Measurements from ENCODE around the gene ZBTB7C. TPM values are rescaled to one million over a fixed set of nuclear protein-coding genes. Genes with fewer than 3 reads are reported as not detected.

ZBTB7C gene
- polyA plus RNA-seq, 4 donors = 0.54 to 4.1 (median 1.5) TPM

DNA sequence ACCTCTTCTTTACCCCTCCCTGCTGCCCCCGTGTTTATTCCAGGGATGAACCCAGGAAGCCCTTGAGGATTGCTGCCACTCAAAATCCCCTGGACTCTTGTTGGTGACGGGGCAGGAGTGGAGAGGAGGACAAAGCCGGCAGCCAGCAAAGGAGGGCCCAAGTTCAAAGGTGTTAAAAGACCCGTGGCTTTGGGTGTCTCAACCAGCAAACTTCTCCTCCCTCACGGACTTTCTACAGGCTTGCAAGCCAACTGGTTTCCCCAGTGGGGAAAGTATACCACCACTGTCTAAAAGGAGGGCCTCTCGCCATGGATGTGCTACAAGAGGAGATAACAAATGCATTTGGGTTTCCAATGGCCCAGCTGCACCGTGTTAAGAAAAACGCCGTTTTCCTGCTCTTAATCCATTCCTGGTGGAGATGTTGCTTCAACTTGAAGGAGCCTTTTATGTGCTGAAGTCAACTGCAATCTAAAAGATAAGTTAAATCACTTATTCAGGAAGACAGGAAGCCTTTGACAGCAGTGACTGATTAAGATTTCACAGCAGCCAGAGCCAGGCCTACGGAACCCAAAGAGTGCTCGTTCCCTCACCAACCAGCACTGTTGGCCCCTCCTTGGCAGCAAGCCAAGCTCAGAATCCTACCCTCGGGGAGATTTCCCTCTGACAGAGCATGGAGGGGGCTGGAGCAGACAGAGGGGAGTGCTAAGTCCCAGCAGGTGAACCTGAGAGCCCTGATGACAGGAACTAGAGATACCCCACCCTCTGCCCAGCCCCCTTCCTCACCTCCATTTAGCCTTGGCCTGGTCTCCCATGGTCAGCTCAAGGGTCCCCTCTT, 57.8 kb downstream of the ZBTB7C start:
- Histone ChIP-seq H3K27me3 (ENCODE audit: control insufficient read depth in 3 of 3, insufficient read depth in 3 of 3, low read length in 3 of 3) (no peaks in the 10 kb centered on the region), H3K4me1 (ENCODE audit: control insufficient read depth in 3 of 3, insufficient read depth in 2 of 3, low read depth in 1 of 3, low read length in 2 of 3) (no peaks in the 10 kb centered on the region), H3K9me3 (ENCODE audit: control insufficient read depth in 2 of 2, insufficient read depth in 1 of 2, low read depth in 1 of 2, low read length in 1 of 2) (no peaks in the 10 kb centered on the region), H3K27ac (ENCODE audit: low read depth in 1 of 3, low read length in 2 of 3) (no peak overlapping the region), H3K36me3 (ENCODE audit: control insufficient read depth in 3 of 3, insufficient read depth in 2 of 3, low read depth in 1 of 3, low read length in 3 of 3) (no peaks in the 10 kb centered on the region), H3K4me3 (ENCODE audit: low read depth in 1 of 3, low read length in 3 of 3) (no peak overlapping the region)
- FAIRE-seq = no peak
- 59 to 72% (median 61%) methylated on average over 12 of the region's 12 CpGs for WGBS, 3 donors
- no peak for DNase-seq

DNA sequence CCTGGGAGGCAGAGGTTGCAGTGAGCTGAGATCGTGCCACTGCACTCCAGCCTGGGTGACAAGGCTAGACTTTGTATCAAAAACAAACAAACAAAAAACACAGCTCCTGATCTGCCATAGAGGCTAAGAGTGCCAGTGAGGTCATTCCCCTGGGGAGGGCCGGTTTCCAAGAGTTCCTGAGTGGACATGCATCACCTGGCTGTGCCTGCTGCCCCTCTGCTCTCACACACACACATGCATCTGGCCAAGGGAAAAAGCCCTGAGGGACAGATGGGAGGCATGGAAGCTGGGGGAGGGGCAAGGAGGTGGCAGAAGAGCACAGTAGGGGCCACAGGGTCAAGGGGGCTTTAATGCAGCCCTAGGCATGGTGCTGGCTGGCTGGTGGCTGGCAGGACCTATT, 60.4 kb downstream of the ZBTB7C start:
- no peak for DNase-seq
- Histone ChIP-seq H3K27me3 (ENCODE audit: control insufficient read depth in 3 of 3, insufficient read depth in 3 of 3, low read length in 3 of 3) (no peaks in the 10 kb centered on the region), H3K36me3 (ENCODE audit: control insufficient read depth in 3 of 3, insufficient read depth in 2 of 3, low read depth in 1 of 3, low read length in 3 of 3) (no peaks in the 10 kb centered on the region), H3K9me3 (ENCODE audit: control insufficient read depth in 2 of 2, insufficient read depth in 1 of 2, low read depth in 1 of 2, low read length in 1 of 2) (no peaks in the 10 kb centered on the region), H3K27ac (ENCODE audit: low read depth in 1 of 3, low read length in 2 of 3) (no peak overlapping the region), H3K4me3 (ENCODE audit: low read depth in 1 of 3, low read length in 3 of 3) (no peak overlapping the region), H3K4me1 (ENCODE audit: control insufficient read depth in 3 of 3, insufficient read depth in 2 of 3, low read depth in 1 of 3, low read length in 2 of 3) (no peaks in the 10 kb centered on the region)
- WGBS, 3 donors = 23 to 58% (median 28%) methylated on average over 2 of the region's 2 CpGs
- FAIRE-seq = no peak

DNA sequence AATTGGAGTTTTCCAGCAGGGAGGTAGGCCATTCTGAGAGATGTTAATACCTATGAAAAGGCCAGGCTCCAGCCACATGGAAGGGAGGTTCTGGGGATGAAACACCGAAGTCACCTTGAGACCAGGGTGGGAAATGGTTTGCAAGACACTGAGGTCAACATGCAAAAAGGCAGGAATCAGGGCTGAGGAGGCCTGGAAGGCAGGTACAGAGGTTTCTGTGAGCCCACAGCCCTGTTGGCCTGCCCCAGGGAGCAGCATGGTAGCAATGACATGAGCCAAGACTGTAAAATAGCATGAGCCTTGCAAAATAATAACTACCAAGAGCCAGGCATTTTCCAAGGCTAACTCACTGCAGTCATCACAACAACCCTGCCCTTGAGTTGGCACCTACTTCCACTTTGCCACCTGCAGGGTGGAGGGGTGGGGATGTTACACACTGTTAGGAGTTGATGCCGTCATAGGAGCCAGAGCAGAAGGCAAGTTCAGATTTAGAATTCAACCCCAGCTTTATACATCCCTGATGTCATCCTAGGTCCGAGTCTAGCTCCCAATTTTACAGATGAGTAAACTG, 61.3 kb downstream of the ZBTB7C start:
- no peak for DNase-seq
- Histone ChIP-seq H3K27ac (ENCODE audit: low read depth in 1 of 3, low read length in 2 of 3) (no peak overlapping the region), H3K27me3 (ENCODE audit: control insufficient read depth in 3 of 3, insufficient read depth in 3 of 3, low read length in 3 of 3) (no peaks in the 10 kb centered on the region), H3K36me3 (ENCODE audit: control insufficient read depth in 3 of 3, insufficient read depth in 2 of 3, low read depth in 1 of 3, low read length in 3 of 3) (no peaks in the 10 kb centered on the region), H3K4me3 (ENCODE audit: low read depth in 1 of 3, low read length in 3 of 3) (no peak overlapping the region), H3K4me1 (ENCODE audit: control insufficient read depth in 3 of 3, insufficient read depth in 2 of 3, low read depth in 1 of 3, low read length in 2 of 3) (no peaks in the 10 kb centered on the region), H3K9me3 (ENCODE audit: control insufficient read depth in 2 of 2, insufficient read depth in 1 of 2, low read depth in 1 of 2, low read length in 1 of 2) (no peaks in the 10 kb centered on the region)
- FAIRE-seq = no peak
- 76 to 86% (median 77%) methylated on average over 3 of the region's 3 CpGs for WGBS, 3 donors

DNA sequence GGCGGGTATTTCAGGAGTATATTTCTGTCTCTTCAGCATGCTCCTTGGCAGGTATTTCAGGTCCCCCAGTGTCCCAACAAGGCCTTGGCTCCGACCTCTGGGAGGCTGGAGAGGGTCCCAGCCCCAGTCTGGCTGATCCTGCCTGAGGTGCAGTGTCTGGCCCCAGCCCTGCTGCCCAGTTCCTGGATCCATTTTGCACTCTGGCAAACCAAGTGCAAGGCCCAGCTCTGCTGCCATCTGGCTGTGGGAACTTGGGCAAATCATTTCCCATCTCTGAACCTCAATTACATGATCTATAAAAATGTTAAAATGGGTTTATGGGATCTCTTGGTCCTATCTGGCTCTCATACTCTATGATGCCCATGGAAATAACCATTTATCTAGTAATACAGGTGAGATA, 63.6 kb downstream of the ZBTB7C start:
- H3K36me3 ChIP-seq (ENCODE audit: control insufficient read depth in 3 of 3, insufficient read depth in 2 of 3, low read depth in 1 of 3, low read length in 3 of 3) = no peaks in the 10 kb centered on the region
- H3K27ac ChIP-seq (ENCODE audit: low read depth in 1 of 3, low read length in 2 of 3) = no peak overlapping the region
- H3K9me3 ChIP-seq (ENCODE audit: control insufficient read depth in 2 of 2, insufficient read depth in 1 of 2, low read depth in 1 of 2, low read length in 1 of 2) = no peaks in the 10 kb centered on the region
- H3K27me3 ChIP-seq (ENCODE audit: control insufficient read depth in 3 of 3, insufficient read depth in 3 of 3, low read length in 3 of 3) = no peaks in the 10 kb centered on the region
- H3K4me1 ChIP-seq (ENCODE audit: control insufficient read depth in 3 of 3, insufficient read depth in 2 of 3, low read depth in 1 of 3, low read length in 2 of 3) = no peaks in the 10 kb centered on the region
- DNase-seq (peak in 1 of 2 donors; percentile 45), FAIRE-seq (no peak)
- 66 to 94% (median 83%) methylated on average over 2 of the region's 2 CpGs for WGBS, 3 donors
- H3K4me3 ChIP-seq (ENCODE audit: low read depth in 1 of 3, low read length in 3 of 3) = no peak overlapping the region

DNA sequence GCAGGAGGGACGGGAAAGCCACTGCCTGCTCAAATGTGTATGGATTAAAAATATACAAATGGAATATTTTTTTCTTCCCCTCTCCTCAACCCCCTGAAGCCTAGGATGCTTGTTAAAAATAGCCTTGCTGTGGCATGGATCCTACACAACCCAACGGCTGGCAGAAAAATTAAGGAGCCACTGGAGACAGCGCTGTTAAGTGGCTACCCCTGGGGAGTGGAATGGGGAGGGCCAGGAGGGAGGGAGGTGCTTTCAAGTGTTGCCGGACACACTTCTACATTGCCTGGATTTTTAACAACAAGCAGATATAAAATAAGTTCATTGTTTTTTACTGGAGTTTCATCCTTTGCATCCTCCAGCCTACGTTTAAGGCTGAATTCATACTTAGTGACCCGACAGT, 66.6 kb downstream of the ZBTB7C start:
- 67 to 81% (median 69%) methylated on average over 6 of the region's 6 CpGs for WGBS, 3 donors
- Histone ChIP-seq H3K4me3 (ENCODE audit: low read depth in 1 of 3, low read length in 3 of 3) (no peak overlapping the region), H3K27ac (ENCODE audit: low read depth in 1 of 3, low read length in 2 of 3) (no peak overlapping the region), H3K27me3 (ENCODE audit: control insufficient read depth in 3 of 3, insufficient read depth in 3 of 3, low read length in 3 of 3) (no peaks in the 10 kb centered on the region), H3K4me1 (ENCODE audit: control insufficient read depth in 3 of 3, insufficient read depth in 2 of 3, low read depth in 1 of 3, low read length in 2 of 3) (no peaks in the 10 kb centered on the region), H3K36me3 (ENCODE audit: control insufficient read depth in 3 of 3, insufficient read depth in 2 of 3, low read depth in 1 of 3, low read length in 3 of 3) (no peaks in the 10 kb centered on the region), H3K9me3 (ENCODE audit: control insufficient read depth in 2 of 2, insufficient read depth in 1 of 2, low read depth in 1 of 2, low read length in 1 of 2) (no peaks in the 10 kb centered on the region)
- DNase-seq (no peak), FAIRE-seq (no peak)

DNA sequence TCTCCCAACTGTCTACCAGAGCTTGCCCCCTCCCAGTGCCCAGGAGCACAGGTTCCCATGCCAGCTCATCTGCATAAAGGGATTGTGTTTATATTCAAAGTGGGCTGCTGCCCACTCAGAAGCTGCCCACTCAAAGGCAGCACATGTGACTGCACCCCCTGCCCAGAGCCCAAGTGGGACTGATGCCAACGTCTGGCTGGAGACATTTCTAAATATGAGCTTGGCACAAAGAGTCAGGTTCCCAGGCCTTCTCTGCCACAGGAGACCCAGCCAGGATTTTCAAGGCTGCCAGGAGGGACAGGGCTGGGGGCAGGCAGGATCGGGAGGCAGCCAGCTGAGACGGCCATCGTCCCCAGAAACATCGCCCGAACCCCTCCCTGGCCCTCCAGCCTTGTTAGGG, 67.1 kb downstream of the ZBTB7C start:
- no peak overlapping the region for H3K4me3 ChIP-seq (ENCODE audit: low read depth in 1 of 3, low read length in 3 of 3)
- FAIRE-seq (no peak), DNase-seq (no peak)
- no peaks in the 10 kb centered on the region for H3K4me1 ChIP-seq (ENCODE audit: control insufficient read depth in 3 of 3, insufficient read depth in 2 of 3, low read depth in 1 of 3, low read length in 2 of 3)
- WGBS, 3 donors = 66 to 83% (median 67%) methylated on average over 6 of the region's 6 CpGs
- H3K36me3 ChIP-seq (ENCODE audit: control insufficient read depth in 3 of 3, insufficient read depth in 2 of 3, low read depth in 1 of 3, low read length in 3 of 3) = no peaks in the 10 kb centered on the region
- H3K27ac ChIP-seq (ENCODE audit: low read depth in 1 of 3, low read length in 2 of 3) = no peak overlapping the region
- H3K27me3 ChIP-seq (ENCODE audit: control insufficient read depth in 3 of 3, insufficient read depth in 3 of 3, low read length in 3 of 3) = no peaks in the 10 kb centered on the region
- H3K9me3 ChIP-seq (ENCODE audit: control insufficient read depth in 2 of 2, insufficient read depth in 1 of 2, low read depth in 1 of 2, low read length in 1 of 2) = no peaks in the 10 kb centered on the region

DNA sequence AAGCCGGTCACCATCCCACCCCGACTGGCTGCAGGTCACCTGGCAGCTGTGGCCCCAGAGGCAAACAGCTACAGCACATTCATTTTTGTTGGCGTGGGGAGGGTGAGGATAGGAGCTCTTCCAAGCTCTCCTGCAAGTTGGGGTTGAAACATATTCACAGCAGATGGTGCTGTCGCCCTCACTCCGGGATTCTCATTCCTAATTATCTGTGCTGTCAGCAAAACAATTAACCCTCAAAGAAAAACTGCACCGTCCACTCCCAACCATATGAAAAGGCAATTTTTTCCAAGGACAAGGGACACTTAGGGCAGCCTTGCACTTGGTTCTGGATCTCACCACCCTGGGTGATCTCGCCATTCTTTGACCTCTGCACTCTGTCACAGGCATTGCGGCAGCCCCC, 68.6 kb downstream of the ZBTB7C start:
- Histone ChIP-seq H3K4me1 (ENCODE audit: control insufficient read depth in 3 of 3, insufficient read depth in 2 of 3, low read depth in 1 of 3, low read length in 2 of 3) (no peaks in the 10 kb centered on the region), H3K27ac (ENCODE audit: low read depth in 1 of 3, low read length in 2 of 3) (no peak overlapping the region), H3K4me3 (ENCODE audit: low read depth in 1 of 3, low read length in 3 of 3) (no peak overlapping the region), H3K9me3 (ENCODE audit: control insufficient read depth in 2 of 2, insufficient read depth in 1 of 2, low read depth in 1 of 2, low read length in 1 of 2) (no peaks in the 10 kb centered on the region), H3K27me3 (ENCODE audit: control insufficient read depth in 3 of 3, insufficient read depth in 3 of 3, low read length in 3 of 3) (no peaks in the 10 kb centered on the region), H3K36me3 (ENCODE audit: control insufficient read depth in 3 of 3, insufficient read depth in 2 of 3, low read depth in 1 of 3, low read length in 3 of 3) (no peaks in the 10 kb centered on the region)
- DNase-seq = no peak
- FAIRE-seq = no peak
- 66 to 71% (median 69%) methylated on average over 8 of the region's 8 CpGs for WGBS, 3 donors

DNA sequence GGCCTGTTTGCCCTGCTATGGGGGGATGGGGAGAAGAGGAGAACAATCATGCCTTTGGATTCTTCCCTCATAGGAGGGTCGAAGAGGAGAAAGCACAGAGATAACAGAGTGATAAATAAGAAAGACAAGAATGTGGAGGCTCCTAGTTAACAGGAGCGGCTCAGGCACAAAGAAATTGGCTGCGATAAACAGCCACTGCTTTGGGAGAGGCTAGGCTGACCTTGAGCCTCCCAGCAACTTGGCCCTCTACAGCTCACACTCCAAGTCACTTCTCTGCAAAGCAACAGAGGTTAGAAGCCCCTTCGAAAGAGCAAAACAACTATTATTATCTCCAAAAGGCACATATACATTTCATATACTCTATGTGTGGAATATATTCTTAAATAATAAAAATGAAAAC, 69.5 kb downstream of the ZBTB7C start:
- H3K36me3 ChIP-seq (ENCODE audit: control insufficient read depth in 3 of 3, insufficient read depth in 2 of 3, low read depth in 1 of 3, low read length in 3 of 3) = no peaks in the 10 kb centered on the region
- no peak overlapping the region for H3K4me3 ChIP-seq (ENCODE audit: low read depth in 1 of 3, low read length in 3 of 3)
- H3K27me3 ChIP-seq (ENCODE audit: control insufficient read depth in 3 of 3, insufficient read depth in 3 of 3, low read length in 3 of 3) = no peaks in the 10 kb centered on the region
- no peak for DNase-seq
- 39 to 57% (median 55%) methylated on average over 4 of the region's 4 CpGs for WGBS, 3 donors
- FAIRE-seq = no peak
- H3K4me1 ChIP-seq (ENCODE audit: control insufficient read depth in 3 of 3, insufficient read depth in 2 of 3, low read depth in 1 of 3, low read length in 2 of 3) = no peaks in the 10 kb centered on the region
- H3K9me3 ChIP-seq (ENCODE audit: control insufficient read depth in 2 of 2, insufficient read depth in 1 of 2, low read depth in 1 of 2, low read length in 1 of 2) = no peaks in the 10 kb centered on the region
- H3K27ac ChIP-seq (ENCODE audit: low read depth in 1 of 3, low read length in 2 of 3) = no peak overlapping the region

DNA sequence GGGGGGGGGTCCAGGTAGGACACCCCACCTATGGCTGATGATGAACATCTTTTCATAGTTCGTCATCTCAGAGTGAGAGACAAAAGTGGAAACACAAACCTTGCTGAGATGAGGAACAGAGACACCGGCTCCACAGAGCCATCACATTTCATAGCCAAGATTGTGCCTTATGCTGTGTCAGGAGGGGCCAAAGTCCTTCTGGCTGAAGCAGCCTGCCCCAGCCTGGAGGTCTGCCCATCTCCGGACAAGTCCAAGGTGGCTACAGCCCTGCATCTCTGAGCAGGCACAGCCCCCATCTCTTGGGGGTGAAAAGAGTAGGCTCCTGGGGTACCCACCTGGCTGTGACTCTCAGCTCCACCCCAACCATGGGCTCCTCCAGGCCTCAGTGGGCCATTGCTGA, 70.3 kb downstream of the ZBTB7C start:
- H3K27ac ChIP-seq (ENCODE audit: low read depth in 1 of 3, low read length in 2 of 3) = no peak overlapping the region
- 60 to 86% (median 67%) methylated on average over 3 of the region's 3 CpGs for WGBS, 3 donors
- no peak for FAIRE-seq

More for the DNA sequence above, 70.3 kb downstream of the ZBTB7C start:
- Histone ChIP-seq H3K36me3 (ENCODE audit: control insufficient read depth in 3 of 3, insufficient read depth in 2 of 3, low read depth in 1 of 3, low read length in 3 of 3) (no peaks in the 10 kb centered on the region), H3K4me3 (ENCODE audit: low read depth in 1 of 3, low read length in 3 of 3) (no peak overlapping the region), H3K4me1 (ENCODE audit: control insufficient read depth in 3 of 3, insufficient read depth in 2 of 3, low read depth in 1 of 3, low read length in 2 of 3) (no peaks in the 10 kb centered on the region), H3K9me3 (ENCODE audit: control insufficient read depth in 2 of 2, insufficient read depth in 1 of 2, low read depth in 1 of 2, low read length in 1 of 2) (no peaks in the 10 kb centered on the region), H3K27me3 (ENCODE audit: control insufficient read depth in 3 of 3, insufficient read depth in 3 of 3, low read length in 3 of 3) (no peaks in the 10 kb centered on the region)
- DNase-seq = no peak

Data from small intestine (tissue), 7 donors.